ENCODE data around the gene GARNL3.
A peak's percentile ranks its signal among the peaks of the same experiment; 100 is the strongest.

Gene GARNL3

DNA sequence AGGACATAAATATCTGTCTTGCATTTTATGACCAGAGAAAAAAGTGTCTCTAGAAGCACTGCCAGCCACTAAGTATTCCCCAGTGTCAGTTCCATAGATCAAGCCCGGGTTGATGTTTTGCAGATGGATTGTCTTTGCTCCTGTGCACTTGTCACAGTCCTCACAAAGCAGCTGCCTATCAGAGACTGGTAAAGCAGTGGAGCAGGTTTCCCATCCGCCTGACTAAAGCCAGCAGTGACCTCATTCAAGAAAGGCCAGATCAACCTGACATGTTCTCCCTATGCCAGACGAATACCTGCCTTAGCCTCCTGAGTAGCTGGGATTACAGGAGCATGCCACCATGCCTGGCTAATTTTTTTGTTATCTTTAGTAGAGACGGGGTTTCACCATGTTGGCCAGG, 26.8 kb upstream of the GARNL3 start:
- no peak for DNase-seq (ENCODE audit: low read depth)

GRCh38 chr9:127241354-127241753, 23.2 kb upstream of the GARNL3 start:
- DNase-seq (ENCODE audit: low read depth) = no peak

DNA sequence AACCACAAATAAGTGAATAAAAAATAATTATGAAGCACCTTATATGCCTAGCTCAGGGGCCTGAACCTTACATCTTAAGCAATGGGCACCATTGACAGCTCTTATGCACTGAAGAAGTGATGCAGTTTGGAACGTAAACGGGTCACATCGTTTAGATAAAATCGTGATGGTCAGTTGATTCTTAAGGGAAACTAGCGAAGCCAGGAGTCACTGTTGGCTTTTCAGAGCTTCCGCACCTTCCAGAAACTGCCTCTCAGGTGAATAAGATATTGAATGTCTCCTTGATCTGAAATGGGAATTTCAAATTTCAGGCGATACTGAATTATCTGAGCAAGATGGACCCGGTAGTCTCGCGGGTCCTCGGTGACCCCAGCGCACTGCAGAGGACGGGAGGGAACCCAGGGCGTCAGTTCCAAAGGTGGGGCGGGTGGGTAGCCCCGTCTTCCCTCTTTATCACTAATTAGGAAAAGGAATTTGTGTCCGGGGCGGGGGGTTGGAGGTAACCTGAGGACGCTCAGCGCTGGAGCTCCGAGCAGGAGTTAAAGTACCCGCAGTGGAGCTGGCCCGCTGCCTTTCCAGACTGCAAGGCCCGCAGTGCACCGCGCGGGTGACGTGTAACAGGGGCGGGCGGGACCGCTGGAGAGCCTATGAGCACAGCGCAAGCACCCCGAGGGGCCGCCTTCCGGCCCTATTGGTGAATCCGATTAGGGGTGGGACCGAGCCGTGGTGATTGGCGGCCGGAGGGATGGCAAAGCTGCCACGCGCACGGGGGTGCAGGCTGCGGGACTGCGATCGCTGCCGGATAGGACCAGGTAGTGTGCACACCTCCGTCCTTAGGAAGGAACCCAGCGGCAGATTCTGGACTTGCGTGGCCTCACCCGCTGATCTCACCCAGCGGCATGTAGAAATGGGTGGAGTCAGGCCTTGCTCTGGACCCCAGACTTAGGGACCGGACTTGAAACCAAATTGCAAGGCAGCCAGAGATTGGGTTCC, 19.7 kb upstream of the GARNL3 start:
- peak; percentile 89 for DNase-seq (ENCODE audit: low read depth)

DNA sequence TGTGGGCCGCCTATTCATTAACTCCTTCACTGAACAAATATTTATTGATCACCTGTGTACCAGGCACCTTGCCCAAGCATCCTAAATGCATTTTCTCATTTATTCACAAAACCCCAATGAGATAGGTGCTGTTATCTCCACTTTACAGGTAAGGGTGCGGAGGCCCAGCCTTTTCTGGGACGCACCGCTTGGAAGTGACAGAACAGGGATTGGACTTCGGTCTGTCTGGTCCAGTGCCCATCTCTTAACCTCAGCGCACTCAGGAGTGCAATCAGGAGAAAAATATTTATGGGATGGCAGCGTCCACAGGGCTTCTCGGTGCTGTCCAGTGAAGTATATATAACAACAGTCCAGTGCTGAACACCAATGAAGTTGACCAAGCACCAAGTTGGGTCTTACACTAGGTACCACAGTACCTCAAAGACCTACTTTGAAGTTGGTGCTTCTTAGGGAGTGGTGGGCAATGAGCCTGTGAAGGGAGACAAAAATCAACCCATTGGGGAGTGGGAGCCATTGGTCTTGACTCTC, 18.9 kb upstream of the GARNL3 start:
- no peak for DNase-seq (ENCODE audit: low read depth)

GRCh38 chr9:127248241-127248640, 16.3 kb upstream of the GARNL3 start:
- DNase-seq (ENCODE audit: low read depth) = no peak

GRCh38 chr9:127249877-127250276, 14.7 kb upstream of the GARNL3 start:
- DNase-seq (ENCODE audit: low read depth) = no peak

DNA sequence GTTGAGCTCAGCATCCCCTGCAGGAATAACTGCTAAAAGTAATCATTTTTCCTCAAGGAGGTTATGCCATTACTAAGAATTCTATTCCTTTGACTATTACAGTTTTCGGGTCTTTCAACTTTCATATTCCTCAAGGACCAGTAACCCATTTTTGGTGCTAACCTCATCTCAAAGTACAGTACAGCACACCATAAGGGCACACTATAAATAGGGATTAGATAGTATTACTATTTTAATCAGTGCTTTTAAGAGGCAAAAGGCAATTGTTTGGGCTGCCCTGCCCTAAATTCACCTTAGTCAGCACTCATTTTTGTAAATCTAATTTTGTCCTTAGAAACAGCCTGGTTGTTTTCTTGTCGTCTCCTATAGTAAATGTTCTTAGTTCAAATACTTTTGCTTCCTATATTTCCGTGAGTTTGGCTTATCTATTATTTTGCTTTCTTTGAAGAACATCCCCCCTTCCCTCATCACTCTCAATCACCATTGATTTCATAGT, 13.6 kb upstream of the GARNL3 start:
- no peak for DNase-seq (ENCODE audit: low read depth)

DNA sequence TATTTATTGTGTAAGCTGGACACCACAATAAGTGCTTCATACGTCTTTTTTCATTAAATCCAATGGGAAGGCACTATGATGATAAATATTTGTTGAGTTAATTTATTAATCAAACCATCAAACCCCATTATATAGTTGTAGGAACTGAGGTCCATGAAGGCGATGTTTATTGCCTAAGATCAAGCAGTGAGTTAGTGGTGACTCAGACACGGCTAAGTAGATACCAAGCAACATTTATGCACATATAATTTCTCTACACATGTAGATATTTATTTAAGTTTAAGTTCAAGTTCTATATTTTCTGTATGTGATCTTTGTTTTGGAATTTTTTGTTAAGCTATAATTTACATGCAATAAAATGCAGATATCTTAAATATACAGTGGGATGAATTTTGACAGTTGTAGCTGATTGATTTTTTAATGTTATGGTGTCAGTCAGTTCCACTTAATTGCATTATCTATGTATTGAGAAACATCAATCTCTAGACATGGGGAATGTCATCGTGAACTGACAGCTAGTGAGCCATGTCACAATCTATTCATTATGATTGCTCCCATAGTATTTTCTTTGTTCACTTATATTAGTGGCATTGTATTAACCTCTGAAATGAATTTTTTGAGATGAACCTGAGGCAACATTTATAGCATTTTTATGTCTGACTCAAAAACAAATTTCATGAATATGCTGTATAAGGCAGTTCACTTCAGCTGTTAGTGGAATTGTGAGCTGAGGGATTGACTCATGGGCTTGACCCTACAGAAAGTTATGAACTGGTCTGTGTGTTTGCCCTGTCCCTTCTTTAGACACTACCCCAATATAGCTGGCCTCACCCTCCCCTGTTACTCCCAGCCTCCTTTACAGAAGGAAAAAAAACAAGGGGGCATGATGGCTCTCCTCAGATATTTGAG, 11.9 kb upstream of the GARNL3 start:
- DNase-seq (ENCODE audit: low read depth) = no peak

- DNase-seq (ENCODE audit: low read depth) = no peak
These were observed 11.1 kb upstream of the GARNL3 start for GRCh38 chr9:127253446-127253845.

DNA sequence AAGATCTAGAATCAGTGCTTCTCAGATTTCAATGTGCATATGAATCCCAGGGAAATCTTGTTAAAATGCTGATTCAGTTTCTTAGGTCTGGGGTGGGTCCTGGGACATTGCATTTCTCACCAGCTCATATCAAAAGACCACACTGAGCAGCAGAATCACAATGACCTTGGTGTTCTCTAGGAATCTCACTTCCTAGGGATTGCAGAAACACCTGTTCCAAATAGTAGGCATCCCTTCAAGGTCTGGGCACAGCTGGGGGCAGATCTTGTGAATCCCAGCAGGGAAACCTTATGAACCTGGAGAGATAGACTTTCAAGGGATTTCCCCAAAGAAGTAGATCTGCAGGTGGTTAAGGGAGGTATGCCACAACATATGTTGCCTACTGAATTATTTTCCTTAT, 8.9 kb upstream of the GARNL3 start:
- DNase-seq (ENCODE audit: low read depth) = no peak

DNA sequence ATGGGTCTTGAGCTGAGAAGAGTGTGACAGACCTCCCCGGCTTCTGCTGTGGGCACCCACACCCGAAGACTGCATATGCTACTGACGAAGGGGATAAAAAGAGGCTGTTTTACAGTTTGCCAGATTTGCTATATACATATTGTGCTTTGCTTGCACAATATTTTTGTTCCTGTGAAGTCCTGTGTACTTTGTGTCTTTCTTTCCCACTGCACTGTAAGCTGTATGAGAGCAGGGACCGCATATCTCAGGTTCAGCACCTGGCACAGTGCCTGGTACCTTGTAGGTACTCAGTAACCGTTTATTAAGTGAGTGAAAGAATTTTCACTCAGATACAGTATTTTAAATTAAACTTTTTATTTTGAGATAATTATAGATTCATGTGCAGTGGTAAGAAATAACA, 8.2 kb upstream of the GARNL3 start:
- no peak for DNase-seq (ENCODE audit: low read depth)

GRCh38 chr9:127258606-127259471, 5.7 kb upstream of the GARNL3 start:
- no peak for DNase-seq (ENCODE audit: low read depth)

DNA sequence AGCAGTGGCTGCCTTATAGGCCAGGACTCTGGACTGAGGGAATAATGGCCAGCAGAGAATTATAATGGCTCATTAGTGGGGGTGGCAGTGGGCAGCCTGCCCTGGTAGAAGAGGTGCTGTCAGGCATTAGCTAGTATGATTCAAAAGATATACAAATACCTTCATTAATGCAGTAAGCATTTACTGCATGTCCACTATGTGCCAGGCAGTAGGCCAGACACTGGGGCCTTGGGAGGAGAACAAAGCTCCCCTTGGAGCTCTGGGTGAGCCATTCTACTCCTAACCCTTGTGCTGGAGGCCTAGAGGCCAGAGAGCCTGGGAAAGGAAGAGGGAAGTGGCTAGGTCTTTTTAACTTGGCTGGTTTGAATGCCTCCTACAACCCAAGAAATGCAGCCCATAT, 2.0 kb upstream of the GARNL3 start:
- DNase-seq (ENCODE audit: low read depth) = no peak

- DNase-seq (ENCODE audit: low read depth) = no peak
These were observed 1.3 kb upstream of the GARNL3 start for GRCh38 chr9:127263237-127263636.

- DNase-seq (ENCODE audit: low read depth) = no peak
These were observed 910 bp upstream of the GARNL3 start for GRCh38 chr9:127263664-127264063.

- no peak for DNase-seq (ENCODE audit: low read depth)
These were observed 3.4 kb downstream of the GARNL3 start for GRCh38 chr9:127267793-127268525.

DNA sequence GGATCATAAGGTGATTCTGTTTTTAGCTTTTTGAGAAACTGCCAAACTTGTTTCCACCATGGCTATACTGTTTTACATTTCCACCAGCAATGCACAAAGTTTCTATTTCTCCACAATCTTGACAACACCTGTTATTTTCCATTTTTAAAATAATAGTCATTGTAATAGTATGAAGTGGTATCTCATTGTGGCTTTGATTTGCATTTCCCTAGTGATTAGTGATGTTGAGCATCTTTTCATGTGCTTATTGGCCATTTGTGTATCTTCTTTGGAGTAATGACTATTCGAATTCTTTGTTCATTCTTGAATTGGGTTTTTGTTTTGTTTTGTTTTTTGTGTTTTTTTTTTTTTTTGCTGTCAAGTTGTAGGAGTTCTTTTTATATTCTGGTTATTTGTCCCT, 4.9 kb downstream of the GARNL3 start:
- DNase-seq (ENCODE audit: low read depth) = no peak

GRCh38 chr9:127273326-127273725, 8.8 kb downstream of the GARNL3 start:
- no peak for DNase-seq (ENCODE audit: low read depth)

DNA sequence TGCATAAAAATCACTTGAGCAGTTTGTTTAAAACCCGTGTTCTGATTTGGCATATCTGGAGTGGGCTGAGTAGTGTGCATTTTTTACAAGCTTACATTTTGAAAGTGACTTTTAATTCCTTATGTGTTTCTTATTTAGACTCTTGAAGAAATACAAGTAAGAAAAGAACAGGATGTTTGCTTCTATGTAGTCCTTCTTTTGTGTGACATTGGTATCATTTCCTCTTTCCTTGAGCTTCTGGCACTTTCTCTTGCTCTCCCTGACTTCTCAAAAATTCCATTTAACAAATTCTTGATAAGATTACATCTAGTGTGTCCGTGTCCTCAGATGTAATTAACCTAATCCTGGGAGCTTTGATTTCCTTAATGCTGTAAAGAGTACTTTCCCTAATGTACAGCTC, 12.5 kb downstream of the GARNL3 start:
- no peak for DNase-seq (ENCODE audit: low read depth)

GRCh38 chr9:127277770-127278169, 13.2 kb downstream of the GARNL3 start:
- DNase-seq (ENCODE audit: low read depth) = no peak

- DNase-seq (ENCODE audit: low read depth) = no peak
These were observed 13.8 kb downstream of the GARNL3 start for GRCh38 chr9:127278372-127278771.

Measured in stimulated activated CD8-positive, alpha-beta memory T cell treated with anti-CD3 and anti-CD28 coated beads, Interleukin-12 subunit alpha, Interleukin-12 subunit beta, amount 100 ng/mL, for 4 hours (primary cell).